Panc1 (cell line): ENCODE measurements around the gene DUSP10. TPM values are rescaled to one million over a fixed set of nuclear protein-coding genes. Genes with fewer than 3 reads are reported as not detected.

ENCODE experiments used
- ATAC-seq: fragments of 200-7000 bp; cut with Tn5 transposase; 2 replicates; pipeline ENCODE4 v1.9.1; 2020; ENCODE audit warnings: mild to moderate bottlenecking, moderate library complexity
- BruUV-seq: library from RNA; stranded (reverse); fragments of 400-500 nt; replicated peaks from 2 replicates; lab custom pipeline; 2021; lab: Mats Ljungman, UMichigan
- CTCF ChIA-PET: fragments of 300-600 bp; sonication (Branson Sonifier 250); formaldehyde crosslinking; loops from one replicate; lab custom pipeline; 2022; ENCODE audit warnings: antibody characterized with exemption; lab: Charles Lee
- POLR2A ChIA-PET: fragments of 300-600 bp; sonication (Branson Sonifier 250); formaldehyde crosslinking; loops from one replicate; lab custom pipeline; 2022; ENCODE audit warnings: antibody characterized with exemption; lab: Charles Lee
- DNase-seq: peaks from one replicate; pipeline ENCODE4 v3.0.0-alpha.2; 2010; ENCODE audit warnings: low read depth, low spot score
- H3K27ac ChIP-seq: 2 replicates; pipeline ENCODE4 v1.5.1; 2011; ENCODE audit warnings: mild to moderate bottlenecking, low read length, inconsistent platforms
- H3K27me3 ChIP-seq: fragments of 200-500 bp; sonication (Bioruptor generic); 2 replicates; pipeline ENCODE4 v1.6.0; 2014; ENCODE audit warnings: low read length, inconsistent platforms; ENCODE audit not compliant: control insufficient read depth, insufficient read depth
- H3K36me3 ChIP-seq: fragments of 200-500 bp; sonication (Bioruptor generic); 2 replicates; pipeline ENCODE4 v1.5.1; 2014; ENCODE audit warnings: inconsistent platforms, mild to moderate bottlenecking, low read length, moderate library complexity; ENCODE audit not compliant: control insufficient read depth, insufficient read depth
- H3K4me1 ChIP-seq: 2 replicates; pipeline ENCODE4 v1.5.1; 2011; ENCODE audit warnings: inconsistent platforms, mild to moderate bottlenecking, low read length, moderate library complexity; ENCODE audit not compliant: control insufficient read depth, insufficient read depth
- H3K4me3 ChIP-seq, 2 experiments: 2 replicates each; pipeline ENCODE4 v1.5.1; 2011 to 2012; ENCODE audit warnings: low read depth in 2 of 2, low read length in 2 of 2, mild to moderate bottlenecking in 2 of 2, inconsistent platforms in 1 of 2, moderate library complexity in 1 of 2
- H3K9me3 ChIP-seq: fragments of 200-500 bp; sonication (Bioruptor generic); 2 replicates; pipeline ENCODE4 v1.5.1; 2014; ENCODE audit warnings: low read depth, mild to moderate bottlenecking, inconsistent platforms, low read length, moderate library complexity; ENCODE audit not compliant: control insufficient read depth, insufficient read depth
- POLR2AphosphoS5 ChIP-seq: IDR thresholded peaks from 2 replicates; pipeline ENCODE4 v1.6.1; 2012; ENCODE audit warnings: mild to moderate bottlenecking, low read depth, low read length, moderate library complexity
- SIN3A ChIP-seq: IDR thresholded peaks from 2 replicates; pipeline ENCODE4 v1.6.1; 2012; ENCODE audit warnings: low read depth, mild to moderate bottlenecking, low read length, moderate library complexity, borderline replicate concordance; ENCODE audit not compliant: insufficient read depth
- TCF7L2 ChIP-seq: IDR thresholded peaks from 2 replicates; pipeline ENCODE4 v1.6.1; 2011; ENCODE audit warnings: mild to moderate bottlenecking, low read depth, low read length, inconsistent platforms
- in situ Hi-C: cut with HindIII; loops from 2 replicates; pipeline ENCODE4 v1.10.0; 2016; ENCODE audit warnings: low sequenced_read_pairs, low pct_unique_long_range_greater_than_20kb
- intact Hi-C: fragments of 100-400 bp; cut with micrococcal nuclease; formaldehyde crosslinking; loops from one replicate; pipeline ENCODE4 v1.10.0; 2022; ENCODE audit not compliant: unreplicated experiment
- total RNA-seq: library from RNA; stranded (reverse); gene quantifications from one replicate; pipeline ENCODE4 v1.2.1, GENCODE V29; 2021; ENCODE audit not compliant: unreplicated experiment
- TF ChIP-seq, protein P1 (sequence below), 2 experiments: IDR thresholded peaks; 2 replicates each; pipeline ENCODE4 v1.6.1; 2011 to 2012; ENCODE audit warnings: low read depth in 2 of 2, control low read depth in 1 of 2, low read length in 1 of 2, mild to moderate bottlenecking in 1 of 2, moderate library complexity in 1 of 2; ENCODE audit not compliant: insufficient read depth in 1 of 2
- TF ChIP-seq, protein P2 (sequence below): fragments of 450-650 bp; IDR thresholded peaks from 2 replicates; pipeline ENCODE4 v1.5.1; 2017; ENCODE audit warnings: mild to moderate bottlenecking

DUSP10 gene
- total RNA-seq, 1 experiment from 2014 or later = 1.4 TPM

DNA sequence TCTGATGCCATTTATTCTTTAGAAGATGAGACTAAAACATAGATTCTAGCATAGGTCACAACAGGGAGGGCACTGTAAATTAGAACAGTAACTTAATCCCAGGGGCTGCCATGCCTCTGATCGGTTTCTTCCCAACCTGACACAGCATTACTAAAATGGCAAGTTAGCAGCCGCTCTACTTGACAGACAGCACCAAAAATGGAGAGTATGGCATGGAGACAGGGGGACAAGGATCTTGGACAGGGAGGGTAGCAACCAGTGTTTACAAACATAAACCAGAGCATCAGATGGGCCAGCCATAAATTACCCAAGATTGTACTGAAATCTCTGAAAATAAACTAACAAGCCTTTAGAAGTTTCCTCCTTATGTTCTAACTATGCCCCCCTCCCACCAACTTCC is 5.9 kb downstream of the DUSP10 start:
- Histone ChIP-seq H3K36me3 (no peaks in the 10 kb centered on the region), H3K9me3 (no peaks in the 10 kb centered on the region), H3K27me3 (no peaks in the 10 kb centered on the region), H3K27ac (no peak overlapping the region), H3K4me3 (no peak overlapping the region), H3K4me1 (no peaks in the 10 kb centered on the region)
- TF ChIP-seq, protein P1, sequence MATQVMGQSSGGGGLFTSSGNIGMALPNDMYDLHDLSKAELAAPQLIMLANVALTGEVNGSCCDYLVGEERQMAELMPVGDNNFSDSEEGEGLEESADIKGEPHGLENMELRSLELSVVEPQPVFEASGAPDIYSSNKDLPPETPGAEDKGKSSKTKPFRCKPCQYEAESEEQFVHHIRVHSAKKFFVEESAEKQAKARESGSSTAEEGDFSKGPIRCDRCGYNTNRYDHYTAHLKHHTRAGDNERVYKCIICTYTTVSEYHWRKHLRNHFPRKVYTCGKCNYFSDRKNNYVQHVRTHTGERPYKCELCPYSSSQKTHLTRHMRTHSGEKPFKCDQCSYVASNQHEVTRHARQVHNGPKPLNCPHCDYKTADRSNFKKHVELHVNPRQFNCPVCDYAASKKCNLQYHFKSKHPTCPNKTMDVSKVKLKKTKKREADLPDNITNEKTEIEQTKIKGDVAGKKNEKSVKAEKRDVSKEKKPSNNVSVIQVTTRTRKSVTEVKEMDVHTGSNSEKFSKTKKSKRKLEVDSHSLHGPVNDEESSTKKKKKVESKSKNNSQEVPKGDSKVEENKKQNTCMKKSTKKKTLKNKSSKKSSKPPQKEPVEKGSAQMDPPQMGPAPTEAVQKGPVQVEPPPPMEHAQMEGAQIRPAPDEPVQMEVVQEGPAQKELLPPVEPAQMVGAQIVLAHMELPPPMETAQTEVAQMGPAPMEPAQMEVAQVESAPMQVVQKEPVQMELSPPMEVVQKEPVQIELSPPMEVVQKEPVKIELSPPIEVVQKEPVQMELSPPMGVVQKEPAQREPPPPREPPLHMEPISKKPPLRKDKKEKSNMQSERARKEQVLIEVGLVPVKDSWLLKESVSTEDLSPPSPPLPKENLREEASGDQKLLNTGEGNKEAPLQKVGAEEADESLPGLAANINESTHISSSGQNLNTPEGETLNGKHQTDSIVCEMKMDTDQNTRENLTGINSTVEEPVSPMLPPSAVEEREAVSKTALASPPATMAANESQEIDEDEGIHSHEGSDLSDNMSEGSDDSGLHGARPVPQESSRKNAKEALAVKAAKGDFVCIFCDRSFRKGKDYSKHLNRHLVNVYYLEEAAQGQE (IDR thresholded peaks at IDR 0.05; ENCODE audit: insufficient read depth in 1 of 2, low read depth in 2 of 2, low read length in 1 of 2) = no peak
- TF ChIP-seq TCF7L2 (no peak), SIN3A (no peak), POLR2AphosphoS5 (no peak)
- TF ChIP-seq, protein P2, sequence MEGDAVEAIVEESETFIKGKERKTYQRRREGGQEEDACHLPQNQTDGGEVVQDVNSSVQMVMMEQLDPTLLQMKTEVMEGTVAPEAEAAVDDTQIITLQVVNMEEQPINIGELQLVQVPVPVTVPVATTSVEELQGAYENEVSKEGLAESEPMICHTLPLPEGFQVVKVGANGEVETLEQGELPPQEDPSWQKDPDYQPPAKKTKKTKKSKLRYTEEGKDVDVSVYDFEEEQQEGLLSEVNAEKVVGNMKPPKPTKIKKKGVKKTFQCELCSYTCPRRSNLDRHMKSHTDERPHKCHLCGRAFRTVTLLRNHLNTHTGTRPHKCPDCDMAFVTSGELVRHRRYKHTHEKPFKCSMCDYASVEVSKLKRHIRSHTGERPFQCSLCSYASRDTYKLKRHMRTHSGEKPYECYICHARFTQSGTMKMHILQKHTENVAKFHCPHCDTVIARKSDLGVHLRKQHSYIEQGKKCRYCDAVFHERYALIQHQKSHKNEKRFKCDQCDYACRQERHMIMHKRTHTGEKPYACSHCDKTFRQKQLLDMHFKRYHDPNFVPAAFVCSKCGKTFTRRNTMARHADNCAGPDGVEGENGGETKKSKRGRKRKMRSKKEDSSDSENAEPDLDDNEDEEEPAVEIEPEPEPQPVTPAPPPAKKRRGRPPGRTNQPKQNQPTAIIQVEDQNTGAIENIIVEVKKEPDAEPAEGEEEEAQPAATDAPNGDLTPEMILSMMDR = no peak
- in situ Hi-C loops (no loop called here), intact Hi-C loops (no loop called here)
- DNase-seq (no peak), ATAC-seq (no peak)
- no TSS peak for BruUV-seq
- ChIA-PET CTCF (no interaction called here), POLR2A (no interaction called here)

DNA sequence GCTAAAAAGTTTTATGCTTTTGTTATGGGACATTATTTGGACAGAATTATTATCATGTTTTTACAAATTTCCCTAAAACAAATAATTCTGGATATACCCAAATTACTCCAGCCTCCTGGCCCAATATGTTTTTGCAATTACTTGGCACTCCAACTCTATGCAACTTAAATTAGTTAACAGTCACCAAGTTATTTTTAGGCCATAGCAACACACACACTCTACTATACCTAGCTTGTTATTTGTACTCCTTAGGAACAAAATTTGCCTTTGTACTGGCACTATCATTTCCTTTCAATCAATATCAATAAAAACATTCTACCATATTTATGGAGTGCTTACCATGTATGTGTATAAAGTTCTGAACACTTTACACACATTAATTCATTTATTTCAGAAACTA is 7.7 kb downstream of the DUSP10 start:
- CTCF ChIA-PET = no interaction called here
- in situ Hi-C loops = no loop called here

More for the DNA sequence above, 7.7 kb downstream of the DUSP10 start:
- TF ChIP-seq, protein P2 = no peak
- TF ChIP-seq, protein P1 (IDR thresholded peaks at IDR 0.05; ENCODE audit: insufficient read depth in 1 of 2, low read depth in 2 of 2, low read length in 1 of 2) = no peak
- no peak for TF ChIP-seq POLR2AphosphoS5
- TF ChIP-seq TCF7L2 = no peak
- TF ChIP-seq SIN3A = no peak
- POLR2A ChIA-PET = no interaction called here
- Histone ChIP-seq H3K36me3 (no peaks in the 10 kb centered on the region), H3K27me3 (no peaks in the 10 kb centered on the region), H3K4me3 (no peak overlapping the region), H3K4me1 (no peaks in the 10 kb centered on the region), H3K27ac (no peak overlapping the region), H3K9me3 (no peaks in the 10 kb centered on the region)
- intact Hi-C loops = no loop called here
- ATAC-seq (no peak), DNase-seq (no peak)
- BruUV-seq = no TSS peak
